NCI-H146 (cell line): ENCODE results near the gene PACSIN1.
"Not testable (repeated sequence)": the region's sequence is repeated elsewhere in the genome, so short reads cannot be mapped to it uniquely, and the experiment has no call there.

Experiments used
- DNase-seq: peaks from one replicate; lab custom pipeline; 2025; lab: John Stamatoyannopoulos, UW

The PACSIN1 gene

GRCh38 chr6:34486106-34486740 lies 20.3 kb downstream of the PACSIN1 start:
- DNase-seq: no peak

GRCh38 chr6:34486886-34487285 lies 21.0 kb downstream of the PACSIN1 start:
- not testable (repeated sequence) for DNase-seq

GRCh38 chr6:34487536-34487935 lies 21.7 kb downstream of the PACSIN1 start:
- DNase-seq: no peak

GRCh38 chr6:34489207-34489805 lies 23.4 kb downstream of the PACSIN1 start:
- DNase-seq: no peak

- DNase-seq: no peak
Measured at GRCh38 chr6:34490390-34491090, 24.7 kb downstream of the PACSIN1 start.

GRCh38 chr6:34491091-34491430 lies 25.2 kb downstream of the PACSIN1 start:
- DNase-seq: peak; percentile 25

- no peak for DNase-seq
Measured at GRCh38 chr6:34493344-34493743, 27.5 kb downstream of the PACSIN1 start.

- no peak for DNase-seq
Measured at GRCh38 chr6:34494973-34495372, 29.1 kb downstream of the PACSIN1 start.

- DNase-seq: peak; percentile 98
Measured at GRCh38 chr6:34496103-34496685, 30.3 kb downstream of the PACSIN1 start.

GRCh38 chr6:34497411-34497810 lies 31.5 kb downstream of the PACSIN1 start:
- DNase-seq: no peak

- no peak for DNase-seq
Measured at GRCh38 chr6:34506718-34507117, 40.8 kb downstream of the PACSIN1 start.

GRCh38 chr6:34508425-34508824 lies 42.5 kb downstream of the PACSIN1 start:
- DNase-seq: no peak

GRCh38 chr6:34509782-34510181 lies 43.9 kb downstream of the PACSIN1 start:
- DNase-seq: no peak

GRCh38 chr6:34510299-34510698 lies 44.4 kb downstream of the PACSIN1 start:
- no peak for DNase-seq

- no peak for DNase-seq
Measured at GRCh38 chr6:34511214-34511914, 45.5 kb downstream of the PACSIN1 start.

- DNase-seq: no peak
Measured at GRCh38 chr6:34511915-34512737, 46.2 kb downstream of the PACSIN1 start.

GRCh38 chr6:34512738-34513115 lies 46.9 kb downstream of the PACSIN1 start:
- no peak for DNase-seq

GRCh38 chr6:34513646-34514045 lies 47.8 kb downstream of the PACSIN1 start:
- DNase-seq: no peak

GRCh38 chr6:34514112-34514511 lies 48.2 kb downstream of the PACSIN1 start:
- no peak for DNase-seq

- peak; percentile 83 for DNase-seq
Measured at GRCh38 chr6:34514593-34515472, 49.0 kb downstream of the PACSIN1 start.
